ENCODE results near the gene MDK. TPM values are rescaled to one million over a fixed set of nuclear protein-coding genes. Genes with fewer than 3 reads are reported as not detected.
A peak's percentile ranks its signal among the peaks of the same experiment; 100 is the strongest.

The MDK gene
- total RNA-seq, 4 donors from 2014 or later = 5.4 to 62.6 (median 22.5) TPM

- no peak for DNase-seq
- TF ChIP-seq POLR2A (IDR thresholded peaks at IDR 0.05) = no peak
- TF ChIP-seq CTCF (IDR thresholded peaks at IDR 0.05) = no peak
- H3K27ac ChIP-seq = peak overlapping the region; percentile 69 to 85 (median 84)
- peaks cover 35 to 68% (median 41%) of the 10 kb centered on the region in 3 donors for H3K4me1 ChIP-seq
- H3K36me3 ChIP-seq = peaks cover 0 to 30% (median 0%) of the 10 kb centered on the region in 3 donors
- no peaks in the 10 kb centered on the region for H3K9me3 ChIP-seq
- intact Hi-C loops (cut with DNase I) = no loop called here
- WGBS, 2 donors = 40% methylated on average over 1 of the region's 21 CpGs; no CpG with 5 or more reads in 1 of the 2 donors
- H3K27me3 ChIP-seq = no peaks in the 10 kb centered on the region
- peak overlapping the region in 1 of 4 donors; percentile 59 for H3K4me3 ChIP-seq
Measured at GRCh38 chr11:46363455-46364005, 17.9 kb upstream of the MDK start.

- Histone ChIP-seq H3K36me3 (peaks cover 0 to 35% (median 0%) of the 10 kb centered on the region in 3 donors), H3K4me3 (no peak overlapping the region), H3K9me3 (no peaks in the 10 kb centered on the region), H3K4me1 (peaks cover 35 to 68% (median 41%) of the 10 kb centered on the region in 3 donors), H3K27me3 (no peaks in the 10 kb centered on the region), H3K27ac (peak overlapping the region; percentile 69 to 85 (median 84))
- intact Hi-C loops (cut with DNase I) = no loop called here
- WGBS, 2 donors = 83 to 88% methylated on average over 7 to 9 of the region's 9 CpGs
- DNase-seq = no peak
- no peak for TF ChIP-seq CTCF (IDR thresholded peaks at IDR 0.05)
- TF ChIP-seq POLR2A (IDR thresholded peaks at IDR 0.05) = no peak
Measured at GRCh38 chr11:46364056-46364455, 17.4 kb upstream of the MDK start.

- no peaks in the 10 kb centered on the region for H3K27me3 ChIP-seq
- no peak overlapping the region for H3K27ac ChIP-seq
- H3K9me3 ChIP-seq = no peaks in the 10 kb centered on the region
- 60% methylated on average over 2 of the region's 3 CpGs; no CpG with 5 or more reads in 1 of the 2 donors for WGBS, 2 donors
- peaks cover 35 to 70% (median 41%) of the 10 kb centered on the region in 3 donors for H3K4me1 ChIP-seq
- peaks cover 0 to 43% (median 0%) of the 10 kb centered on the region in 3 donors for H3K36me3 ChIP-seq
- intact Hi-C loops (cut with DNase I) = no loop called here
- no peak overlapping the region for H3K4me3 ChIP-seq
- TF ChIP-seq CTCF (IDR thresholded peaks at IDR 0.05) (no peak), POLR2A (IDR thresholded peaks at IDR 0.05) (no peak)
- no peak for DNase-seq
Measured at GRCh38 chr11:46364791-46365190, 16.7 kb upstream of the MDK start.

GRCh38 chr11:46366260-46366659 lies 15.2 kb upstream of the MDK start:
- no CpG with 5 or more reads among the region's 22 CpGs for WGBS, 2 donors
- intact Hi-C loops (cut with DNase I) = no loop called here
- Histone ChIP-seq H3K27me3 (no peaks in the 10 kb centered on the region), H3K9me3 (no peaks in the 10 kb centered on the region), H3K27ac (no peak overlapping the region), H3K36me3 (peaks cover 0 to 57% (median 4%) of the 10 kb centered on the region in 3 donors), H3K4me1 (peaks cover 28 to 57% (median 33%) of the 10 kb centered on the region in 3 donors), H3K4me3 (no peak overlapping the region)
- DNase-seq = no peak
- no peak for TF ChIP-seq POLR2A (IDR thresholded peaks at IDR 0.05)
- TF ChIP-seq CTCF (IDR thresholded peaks at IDR 0.05) = no peak

GRCh38 chr11:46366661-46367161 lies 14.8 kb upstream of the MDK start:
- peak overlapping the region in 1 of 4 donors; percentile 13 for H3K27ac ChIP-seq
- H3K9me3 ChIP-seq = no peaks in the 10 kb centered on the region
- WGBS, 2 donors = 60 to 96% methylated on average over 1 to 19 of the region's 31 CpGs
- H3K27me3 ChIP-seq = no peaks in the 10 kb centered on the region
- no peak for DNase-seq
- H3K36me3 ChIP-seq = peaks cover 0 to 62% (median 4%) of the 10 kb centered on the region in 3 donors
- no peak overlapping the region for H3K4me3 ChIP-seq
- TF ChIP-seq POLR2A (IDR thresholded peaks at IDR 0.05) (no peak), CTCF (IDR thresholded peaks at IDR 0.05) (no peak)
- H3K4me1 ChIP-seq = peaks cover 23 to 52% (median 28%) of the 10 kb centered on the region in 3 donors
- intact Hi-C loops (cut with DNase I) = no loop called here
